ENCODE results near the gene STK32B. TPM values are rescaled to one million over a fixed set of nuclear protein-coding genes. Genes with fewer than 3 reads are reported as not detected.

The STK32B gene
- total and polyA plus RNA-seq, 4 donors = 0.02 to 0.28 (median 0.08) TPM; not detected in 1

GRCh38 chr4:5143306-5143861 lies 92.1 kb downstream of the STK32B start:
- Histone ChIP-seq H3K4me3 (ENCODE audit: low read depth in 1 of 3, low read length in 3 of 3) (no peak overlapping the region), H3K4me1 (ENCODE audit: control insufficient read depth in 4 of 4, insufficient read depth in 4 of 4, low read length in 3 of 4) (peaks cover 0 to 5% (median 2%) of the 10 kb centered on the region in 4 donors), H3K36me3 (ENCODE audit: control insufficient read depth in 4 of 4, insufficient read depth in 3 of 4, low read depth in 1 of 4, low read length in 3 of 4) (no peaks in the 10 kb centered on the region), H3K27ac (ENCODE audit: low read depth in 1 of 2, low read length in 2 of 2) (no peak overlapping the region), H3K27me3 (ENCODE audit: control insufficient read depth in 4 of 4, insufficient read depth in 4 of 4, low read length in 3 of 4) (no peaks in the 10 kb centered on the region), H3K9me3 (ENCODE audit: control insufficient read depth in 4 of 4, low read length in 3 of 4) (no peaks in the 10 kb centered on the region), H3K9ac (ENCODE audit: low read depth in 1 of 2, low read length in 2 of 2) (no peak overlapping the region)
- TF ChIP-seq SP1 (IDR thresholded peaks at IDR 0.05) (no peak), FOXA2 (IDR thresholded peaks at IDR 0.05) (no peak), RAD21 (IDR thresholded peaks at IDR 0.05) (no peak)
- peak; percentile 20 for DNase-seq (ENCODE audit: low spot score)
- WGBS = 83% methylated on average over 3 of the region's 3 CpGs

DNA sequence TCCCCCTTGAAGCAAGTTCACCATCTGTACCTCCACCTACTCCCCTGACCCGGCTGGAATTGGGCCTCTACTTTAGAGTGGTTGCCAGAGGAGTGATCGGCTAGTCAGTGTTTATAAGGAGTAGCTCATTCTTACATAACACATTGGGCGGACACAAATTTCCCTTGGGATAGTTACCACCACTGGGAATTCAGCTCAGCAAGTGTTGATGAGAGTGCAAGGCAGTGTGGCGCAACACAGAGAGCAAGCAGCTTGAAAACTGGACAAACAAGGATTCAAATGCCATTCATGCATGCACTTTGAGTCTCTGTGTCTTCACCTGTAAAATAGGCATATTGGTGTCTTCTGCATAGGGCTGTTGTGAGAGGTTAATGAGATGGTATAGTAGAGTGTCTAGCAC lies 92.7 kb downstream of the STK32B start:
- no peak overlapping the region for H3K4me3 ChIP-seq (ENCODE audit: low read depth in 1 of 3, low read length in 3 of 3)
- no peak overlapping the region for H3K27ac ChIP-seq (ENCODE audit: low read depth in 1 of 2, low read length in 2 of 2)
- 82% methylated on average over 4 of the region's 4 CpGs for WGBS
- DNase-seq (ENCODE audit: low spot score) = peak; percentile 13
- no peak overlapping the region for H3K9ac ChIP-seq (ENCODE audit: low read depth in 1 of 2, low read length in 2 of 2)
- no peaks in the 10 kb centered on the region for H3K27me3 ChIP-seq (ENCODE audit: control insufficient read depth in 4 of 4, insufficient read depth in 4 of 4, low read length in 3 of 4)
- H3K36me3 ChIP-seq (ENCODE audit: control insufficient read depth in 4 of 4, insufficient read depth in 3 of 4, low read depth in 1 of 4, low read length in 3 of 4) = no peaks in the 10 kb centered on the region
- TF ChIP-seq EGR1 (IDR thresholded peaks at IDR 0.05; ENCODE audit: low read depth in 2 of 2) (no peak), REST (IDR thresholded peaks at IDR 0.05) (no peak), RXRA (IDR thresholded peaks at IDR 0.05) (no peak), HNF4A (conservative IDR thresholded peaks at IDR 0.05) (no peak), YY1 (IDR thresholded peaks at IDR 0.05) (no peak), FOXA2 (IDR thresholded peaks at IDR 0.05) (no peak), FOXA1 (IDR thresholded peaks at IDR 0.05) (no peak), GABPA (IDR thresholded peaks at IDR 0.05 in 1 of 2, conservative IDR thresholded peaks at IDR 0.05 in 1 of 2) (no peak), TAF1 (conservative IDR thresholded peaks at IDR 0.05) (no peak), SP1 (IDR thresholded peaks at IDR 0.05) (no peak), ZBTB33 (IDR thresholded peaks at IDR 0.05) (no peak), JUND (IDR thresholded peaks at IDR 0.05) (no peak), HNF4G (IDR thresholded peaks at IDR 0.05) (no peak), NR2F2 (IDR thresholded peaks at IDR 0.05) (no peak)
- TF ChIP-seq, protein P1, sequence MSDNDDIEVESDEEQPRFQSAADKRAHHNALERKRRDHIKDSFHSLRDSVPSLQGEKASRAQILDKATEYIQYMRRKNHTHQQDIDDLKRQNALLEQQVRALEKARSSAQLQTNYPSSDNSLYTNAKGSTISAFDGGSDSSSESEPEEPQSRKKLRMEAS (IDR thresholded peaks at IDR 0.05) = no peak
- TF ChIP-seq, protein P2, sequence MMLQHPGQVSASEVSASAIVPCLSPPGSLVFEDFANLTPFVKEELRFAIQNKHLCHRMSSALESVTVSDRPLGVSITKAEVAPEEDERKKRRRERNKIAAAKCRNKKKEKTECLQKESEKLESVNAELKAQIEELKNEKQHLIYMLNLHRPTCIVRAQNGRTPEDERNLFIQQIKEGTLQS (IDR thresholded peaks at IDR 0.05) = no peak
- H3K9me3 ChIP-seq (ENCODE audit: control insufficient read depth in 4 of 4, low read length in 3 of 4) = no peaks in the 10 kb centered on the region
- H3K4me1 ChIP-seq (ENCODE audit: control insufficient read depth in 4 of 4, insufficient read depth in 4 of 4, low read length in 3 of 4) = no peaks in the 10 kb centered on the region

All from liver (tissue), 9 donors.